SJSA1 (cell line): ENCODE data around the gene UGT1A1. TPM values are rescaled to one million over a fixed set of nuclear protein-coding genes. Genes with fewer than 3 reads are reported as not detected.
A peak's percentile ranks its signal among the peaks of the same experiment; 100 is the strongest.

Experiments used
- DNase-seq, 2 experiments: peaks; one replicate each; pipeline ENCODE4 v3.0.0-alpha.2; 2015 to 2020; ENCODE audit warnings: low spot score in 2 of 2, low read depth in 1 of 2
- H3K27ac ChIP-seq: fragments of 250-450 bp; sonication (Bioruptor Pico); 2 replicates; pipeline ENCODE4 v1.5.1; 2020; ENCODE audit warnings: mild to moderate bottlenecking, moderate library complexity
- H3K27me3 ChIP-seq: fragments of 250-450 bp; sonication (Bioruptor Pico); replicated peaks from 2 replicates; pipeline ENCODE4 v1.5.1; 2020; ENCODE audit warnings: mild to moderate bottlenecking, moderate library complexity
- H3K36me3 ChIP-seq: fragments of 250-450 bp; sonication (Bioruptor Pico); 2 replicates; pipeline ENCODE4 v1.5.1; 2020; ENCODE audit warnings: mild to moderate bottlenecking
- H3K4me1 ChIP-seq: fragments of 250-450 bp; sonication (Bioruptor Pico); replicated peaks from 2 replicates; pipeline ENCODE4 v1.6.1; 2021; ENCODE audit warnings: mild to moderate bottlenecking
- H3K4me3 ChIP-seq: fragments of 250-450 bp; sonication (Bioruptor Pico); 2 replicates; pipeline ENCODE4 v1.5.1; 2020; ENCODE audit warnings: mild to moderate bottlenecking
- H3K9me3 ChIP-seq: fragments of 250-450 bp; sonication (Bioruptor Pico); replicated peaks from 2 replicates; pipeline ENCODE4 v1.5.1; 2020; ENCODE audit warnings: mild to moderate bottlenecking
- total RNA-seq: library from RNA; depleted of rRNA; stranded (reverse); fragments of >200 nt; shearing (Covaris generic); gene quantifications from 2 replicates; pipeline ENCODE4 v1.2.3, GENCODE V29; 2014; rRNA removed

The UGT1A1 gene
- total RNA-seq, 1 experiment from 2014 or later: not detected

GRCh38 chr2:233819884-233820773 is 60.1 kb downstream of the UGT1A1 start:
- Histone ChIP-seq H3K4me1 (peaks cover 10% of the 10 kb centered on the region), H3K36me3 (no peaks in the 10 kb centered on the region), H3K27me3 (no peaks in the 10 kb centered on the region), H3K4me3 (no peak overlapping the region), H3K27ac (no peak overlapping the region), H3K9me3 (no peaks in the 10 kb centered on the region; the same call in 1 of the 2 replicates)
- DNase-seq: peak in 1 of 2 experiments; percentile 38

GRCh38 chr2:233820774-233821105 is 60.7 kb downstream of the UGT1A1 start:
- H3K27ac ChIP-seq: no peak overlapping the region
- no peaks in the 10 kb centered on the region; the same call in 1 of the 2 replicates for H3K9me3 ChIP-seq
- no peak overlapping the region for H3K4me3 ChIP-seq
- H3K27me3 ChIP-seq: no peaks in the 10 kb centered on the region
- H3K4me1 ChIP-seq: peaks cover 10% of the 10 kb centered on the region
- DNase-seq: no peak
- no peaks in the 10 kb centered on the region for H3K36me3 ChIP-seq

- Histone ChIP-seq H3K4me1 (peaks cover 9% of the 10 kb centered on the region), H3K36me3 (no peaks in the 10 kb centered on the region), H3K27ac (no peak overlapping the region), H3K27me3 (no peaks in the 10 kb centered on the region), H3K4me3 (no peak overlapping the region), H3K9me3 (no peaks in the 10 kb centered on the region; the same call in 1 of the 2 replicates)
- DNase-seq: no peak
These were observed 61.1 kb downstream of the UGT1A1 start for GRCh38 chr2:233821196-233821595.

DNA sequence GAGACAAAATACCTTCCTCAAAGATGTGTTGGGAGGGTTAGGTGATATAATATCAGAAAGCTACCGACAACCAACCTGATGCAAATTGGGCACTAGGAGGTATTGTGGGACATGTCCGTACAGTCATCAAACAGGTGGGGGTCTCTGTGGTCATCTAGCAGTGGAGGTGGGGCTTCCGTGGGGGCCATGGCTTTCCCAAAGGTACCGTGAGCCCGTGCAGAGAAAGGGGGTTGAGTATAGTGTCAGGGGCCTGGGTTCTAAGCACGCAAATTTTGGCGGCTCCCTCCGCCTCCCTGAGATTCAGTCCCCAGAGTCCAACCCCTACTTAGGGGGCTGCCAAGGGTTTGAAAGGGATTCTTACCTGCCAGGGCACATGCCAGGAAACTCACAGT is 61.6 kb downstream of the UGT1A1 start:
- no peak for DNase-seq

GRCh38 chr2:233822101-233822771 is 62.2 kb downstream of the UGT1A1 start:
- H3K36me3 ChIP-seq: no peaks in the 10 kb centered on the region
- DNase-seq: peak in 1 of 2 experiments; percentile 41
- no peaks in the 10 kb centered on the region for H3K4me1 ChIP-seq
- no peaks in the 10 kb centered on the region for H3K27me3 ChIP-seq
- H3K4me3 ChIP-seq: no peak overlapping the region
- no peaks in the 10 kb centered on the region; the same call in 1 of the 2 replicates for H3K9me3 ChIP-seq
- H3K27ac ChIP-seq: no peak overlapping the region

More for the DNA sequence above, 61.6 kb downstream of the UGT1A1 start:
- no peaks in the 10 kb centered on the region for H3K36me3 ChIP-seq
- peaks cover 4% of the 10 kb centered on the region for H3K4me1 ChIP-seq
- no peaks in the 10 kb centered on the region; the same call in 1 of the 2 replicates for H3K9me3 ChIP-seq
- no peak overlapping the region for H3K4me3 ChIP-seq
- no peaks in the 10 kb centered on the region for H3K27me3 ChIP-seq
- H3K27ac ChIP-seq: no peak overlapping the region

Other genes with a start within 250 kb of the UGT1A1 start
- gene USP40, start 193.5 kb upstream of the UGT1A1 start, total RNA-seq: 25.4 and 38.0 TPM in 2 replicates
- not detected in 2 replicates for gene UGT1A8, start 142.6 kb upstream of the UGT1A1 start, total RNA-seq
- not detected in 2 replicates for gene UGT1A10, start 123.8 kb upstream of the UGT1A1 start, total RNA-seq
- gene UGT1A9, start 88.4 kb upstream of the UGT1A1 start, total RNA-seq: not detected in 2 replicates
- gene UGT1A7, start 78.4 kb upstream of the UGT1A1 start, total RNA-seq: not detected in 2 replicates
- not detected in 2 replicates for gene UGT1A6, start 67.4 kb upstream of the UGT1A1 start, total RNA-seq
- gene UGT1A5, start 47.4 kb upstream of the UGT1A1 start, total RNA-seq: not detected in 2 replicates
- not detected in 2 replicates for gene UGT1A4, start 41.5 kb upstream of the UGT1A1 start, total RNA-seq
- gene UGT1A3, start 31.2 kb upstream of the UGT1A1 start, total RNA-seq: not detected in 2 replicates
- gene MROH2A, start 18.1 kb downstream of the UGT1A1 start, total RNA-seq: not detected in 2 replicates
- gene HJURP, start 94.3 kb downstream of the UGT1A1 start, total RNA-seq: 73.2 and 81.4 TPM in 2 replicates
- 0.03 TPM in 1 of 2 replicates, not detected in the other for gene TRPM8, start 157.1 kb downstream of the UGT1A1 start, total RNA-seq